Measurements from ENCODE around the gene MOK.
A peak's percentile ranks its signal among the peaks of the same experiment; 100 is the strongest.
"Not testable (repeated sequence)": the region's sequence is repeated elsewhere in the genome, so short reads cannot be mapped to it uniquely, and the experiment has no call there.

Gene MOK

GRCh38 chr14:102320671-102321455 is 15.9 kb upstream of the MOK start:
- DNase-seq = no peak

GRCh38 chr14:102320033-102320660 is 15.2 kb upstream of the MOK start:
- DNase-seq = no peak

- peak; percentile 61 for DNase-seq
These were observed 14.5 kb upstream of the MOK start, which contains the start of gene ZNF839 for GRCh38 chr14:102319351-102320032. ZNF839 (plus strand) TSS chr14:102319746; CDS start chr14:102319766, 20 bp downstream.

GRCh38 chr14:102318781-102319276 is 13.9 kb upstream of the MOK start:
- no peak for DNase-seq

- DNase-seq = no peak
These were observed 12.7 kb upstream of the MOK start for GRCh38 chr14:102317564-102318248.

GRCh38 chr14:102316743-102317563 is 12.0 kb upstream of the MOK start:
- peak; percentile 73 for DNase-seq

GRCh38 chr14:102316338-102316742 is 11.4 kb upstream of the MOK start:
- no peak for DNase-seq

GRCh38 chr14:102315121-102315520 is 10.2 kb upstream of the MOK start:
- no peak for DNase-seq

- no peak for DNase-seq
These were observed 9.5 kb upstream of the MOK start for GRCh38 chr14:102314242-102315011.

- no peak for DNase-seq
These were observed 1.3 kb downstream of the MOK start for GRCh38 chr14:102303664-102304063.

GRCh38 chr14:102298303-102299070 is 6.5 kb downstream of the MOK start:
- not testable (repeated sequence) for DNase-seq

- no peak for DNase-seq
These were observed 7.4 kb downstream of the MOK start for GRCh38 chr14:102297436-102298170.

GRCh38 chr14:102295270-102295669 is 9.7 kb downstream of the MOK start:
- no peak for DNase-seq

GRCh38 chr14:102293781-102294180 is 11.2 kb downstream of the MOK start:
- no peak for DNase-seq

- DNase-seq = no peak
These were observed 12.5 kb downstream of the MOK start for GRCh38 chr14:102292441-102292840.

GRCh38 chr14:102288139-102288538 is 16.8 kb downstream of the MOK start:
- DNase-seq = no peak

- DNase-seq = no peak
These were observed 19.9 kb downstream of the MOK start for GRCh38 chr14:102285106-102285505.

GRCh38 chr14:102283631-102284129 is 21.3 kb downstream of the MOK start:
- DNase-seq = no peak

GRCh38 chr14:102282751-102283465 is 22.1 kb downstream of the MOK start:
- DNase-seq = no peak
